HCT116 (cell line): ENCODE measurements around the gene ATP8A1. TPM values are rescaled to one million over a fixed set of nuclear protein-coding genes. Genes with fewer than 3 reads are reported as not detected.

Source experiments
- ATAC-seq: fragments of 200-7000 bp; cut with Tn5 transposase; 2 replicates; pipeline ENCODE4 v1.9.1; 2020; ENCODE audit warnings: mild to moderate bottlenecking, moderate library complexity
- BruUV-seq: library from RNA; stranded (reverse); fragments of 400-500 nt; replicated peaks from 2 replicates; lab custom pipeline; 2021; lab: Mats Ljungman, UMichigan
- CTCF ChIA-PET: fragments of 300-600 bp; sonication (Branson Sonifier 250); formaldehyde crosslinking; loops from one replicate; lab custom pipeline; 2021; ENCODE audit warnings: antibody characterized with exemption; lab: Charles Lee
- POLR2A ChIA-PET: fragments of 300-600, 350-600 bp; sonication (Branson Sonifier 250); formaldehyde crosslinking; loops from one replicate; lab custom pipeline; 2021; ENCODE audit warnings: antibody characterized with exemption; lab: Charles Lee
- RAD21 ChIA-PET, 2 experiments: fragments of 300-600 bp; sonication (Branson Sonifier 250); formaldehyde crosslinking; loops; one replicate each; lab custom pipeline; 2023; ENCODE audit warnings: low total read pairs in 2 of 2; ENCODE audit not compliant: uncharacterized antibody in 2 of 2, unreplicated experiment in 2 of 2, low non-redundant PET in 1 of 2; lab: Charles Lee
- DNase-seq: peaks from one replicate; pipeline ENCODE4 v3.0.0-alpha.2; 2010; ENCODE audit warnings: low read depth, low spot score
- H2AFZ ChIP-seq: fragments of 200-600 bp; shearing (Covaris generic), sonication (generic); 2 replicates; pipeline ENCODE4 v1.6.1; 2017; ENCODE audit warnings: low read depth, mixed run types, mixed read lengths, antibody characterized with exemption, low read length; ENCODE audit not compliant: poor library complexity, severe bottlenecking
- H3K27ac ChIP-seq: 2 replicates; pipeline ENCODE4 v1.5.1; 2012; ENCODE audit warnings: low read depth, low read length
- H3K27me3 ChIP-seq: fragments of 200-600 bp; sonication (generic); 2 replicates; pipeline ENCODE4 v1.6.1; 2016; ENCODE audit warnings: mixed run types, low read length, mixed read lengths; ENCODE audit not compliant: insufficient read depth
- H3K36me3 ChIP-seq, 2 experiments: fragments of 200-500 bp in 1 of 2; fragments of 200-600 bp in 1 of 2; sonication (Bioruptor generic) in 1 of 2; sonication (generic) in 1 of 2; 2 replicates each; pipeline versions ENCODE4 v1.5.1 to v1.6.1; 2014 to 2016; ENCODE audit warnings: low read length in 2 of 2, inconsistent platforms in 1 of 2, mixed read lengths in 1 of 2, mixed run types in 1 of 2; ENCODE audit not compliant: insufficient read depth in 2 of 2, control insufficient read depth in 1 of 2
- H3K4me1 ChIP-seq, 2 experiments: fragments of 200-600 bp in 1 of 2; sonication (generic) in 1 of 2; 2 replicates each; pipeline versions ENCODE4 v1.5.1 to v1.6.1; 2012 to 2017; ENCODE audit warnings: low read length in 2 of 2, inconsistent platforms in 1 of 2, mild to moderate bottlenecking in 1 of 2, mixed read lengths in 1 of 2, mixed run types in 1 of 2, moderate library complexity in 1 of 2; ENCODE audit not compliant: insufficient read depth in 2 of 2, control insufficient read depth in 1 of 2
- H3K4me2 ChIP-seq: fragments of 200-600 bp; sonication (generic); 2 replicates; pipeline ENCODE4 v1.6.1; 2017; ENCODE audit warnings: mixed run types, low read length, mixed read lengths
- H3K4me3 ChIP-seq, 2 experiments: fragments of 200-600 bp in 1 of 2; sonication (generic) in 1 of 2; replicated peaks in 1 of 2; 2 replicates each; pipeline ENCODE4 v1.5.1; 2011 to 2016; ENCODE audit warnings: low read length in 2 of 2, control low read depth in 1 of 2, low read depth in 1 of 2, mild to moderate bottlenecking in 1 of 2, mixed read lengths in 1 of 2, mixed run types in 1 of 2
- H3K79me2 ChIP-seq: fragments of 200-600 bp; sonication (generic); 2 replicates; pipeline ENCODE4 v1.6.1; 2017; ENCODE audit warnings: mild to moderate bottlenecking, mixed run types, low read length, moderate library complexity, mixed read lengths; ENCODE audit not compliant: insufficient read depth
- H3K9ac ChIP-seq: fragments of 200-600 bp; sonication (generic); 2 replicates; pipeline ENCODE4 v1.6.1; 2016; ENCODE audit warnings: low read length, mixed read lengths
- H3K9me2 ChIP-seq: fragments of 200-600 bp; sonication (generic), shearing (Covaris generic); 2 replicates; pipeline ENCODE4 v1.6.1; 2017; ENCODE audit warnings: mixed run types, mild to moderate bottlenecking, moderate library complexity; ENCODE audit not compliant: insufficient read depth
- H3K9me3 ChIP-seq, 2 experiments: fragments of 200-500 bp in 1 of 2; fragments of 200-600 bp in 1 of 2; sonication (Bioruptor generic) in 1 of 2; sonication (generic) in 1 of 2; 2 replicates each; pipeline ENCODE4 v1.6.1; 2014 to 2017; ENCODE audit warnings: low read length in 2 of 2, mixed read lengths in 2 of 2, inconsistent platforms in 1 of 2, low read depth in 1 of 2, mild to moderate bottlenecking in 1 of 2, mixed run types in 1 of 2, moderate library complexity in 1 of 2; ENCODE audit not compliant: control insufficient read depth in 1 of 2, insufficient read depth in 1 of 2
- H4K20me1 ChIP-seq: fragments of 200-600 bp; sonication (generic), shearing (Covaris generic); 2 replicates; pipeline ENCODE4 v1.6.1; 2017; ENCODE audit warnings: mixed run types, mild to moderate bottlenecking, moderate library complexity; ENCODE audit not compliant: insufficient read depth
- ATF3 ChIP-seq: IDR thresholded peaks from 2 replicates; pipeline ENCODE4 v1.6.1; 2012
- CBX3 ChIP-seq: IDR thresholded peaks from 2 replicates; pipeline ENCODE4 v1.6.1; 2012; ENCODE audit warnings: low read depth
- CEBPB ChIP-seq: IDR thresholded peaks from 2 replicates; pipeline ENCODE4 v1.6.1; 2012; ENCODE audit warnings: low read depth
- CTCF ChIP-seq, 3 experiments: fragments of 200-600 bp in 1 of 3; sonication (generic) in 1 of 3; IDR thresholded peaks in 2 of 3; conservative IDR thresholded peaks in 1 of 3; 2 replicates each; pipeline ENCODE4 v1.5.1; 2012 to 2017; ENCODE audit warnings: low read depth in 2 of 3, low read length in 2 of 3, antibody characterized with exemption in 1 of 3, borderline replicate concordance in 1 of 3, control low read depth in 1 of 3, mild to moderate bottlenecking in 1 of 3, mixed read lengths in 1 of 3, mixed run types in 1 of 3, moderate library complexity in 1 of 3; ENCODE audit not compliant: insufficient read depth in 1 of 3
- EGR1 ChIP-seq: IDR thresholded peaks from 2 replicates; pipeline ENCODE4 v1.6.1; 2012; ENCODE audit warnings: low read depth
- ELF1 ChIP-seq: IDR thresholded peaks from 2 replicates; pipeline ENCODE4 v1.6.1; 2012; ENCODE audit warnings: low read depth, borderline replicate concordance
- EZH2 ChIP-seq: fragments of 200-600 bp; sonication (generic); IDR thresholded peaks from 2 replicates; pipeline ENCODE4 v1.6.1; 2017; ENCODE audit warnings: antibody characterized with exemption, mixed run types
- EZH2phosphoT487 ChIP-seq: fragments of 200-600 bp; IDR thresholded peaks from 2 replicates; pipeline ENCODE4 v1.6.1; 2018; ENCODE audit warnings: antibody characterized with exemption, borderline replicate concordance
- POLR2A ChIP-seq: IDR thresholded peaks from 2 replicates; pipeline ENCODE4 v1.7.0; 2011; ENCODE audit warnings: borderline replicate concordance; ENCODE audit not compliant: insufficient read depth, insufficient read length; ENCODE audit errors: extremely low read depth
- POLR2AphosphoS5 ChIP-seq: IDR thresholded peaks from 2 replicates; pipeline ENCODE4 v1.6.1; 2011; ENCODE audit warnings: mild to moderate bottlenecking, low read depth, low read length, moderate library complexity
- RAD21 ChIP-seq: IDR thresholded peaks from 2 replicates; pipeline ENCODE4 v1.6.1; 2012; ENCODE audit warnings: low read depth, mild to moderate bottlenecking
- REST ChIP-seq: IDR thresholded peaks from 2 replicates; pipeline ENCODE4 v1.6.1; 2012; ENCODE audit warnings: low read depth
- SIN3A ChIP-seq: IDR thresholded peaks from 2 replicates; pipeline ENCODE4 v1.6.1; 2012; ENCODE audit warnings: low read depth
- SP1 ChIP-seq: IDR thresholded peaks from 2 replicates; pipeline ENCODE4 v1.6.1; 2012; ENCODE audit warnings: low read depth
- SRF ChIP-seq: IDR thresholded peaks from 2 replicates; pipeline ENCODE4 v1.6.1; 2012; ENCODE audit warnings: low read depth
- ZFX ChIP-seq: fragments of 450-650 bp; IDR thresholded peaks from 2 replicates; pipeline ENCODE4 v1.6.1; 2017
- intact Hi-C: fragments of 100-400 bp; cut with micrococcal nuclease; formaldehyde crosslinking; loops from 2 replicates; pipeline ENCODE4 v1.10.0; 2022
- total RNA-seq: library from RNA; stranded (reverse); gene quantifications from one replicate; pipeline ENCODE4 v1.2.1, GENCODE V29; 2021; ENCODE audit not compliant: unreplicated experiment

The ATP8A1 gene
- total RNA-seq, 1 experiment from 2014 or later = 1.9 TPM

GRCh38 chr4:42480281-42480680 is 176.6 kb downstream of the ATP8A1 start (continued):
- TF ChIP-seq REST = no peak
- TF ChIP-seq CEBPB = no peak

- ChIA-PET POLR2A (no interaction called here), RAD21 (no interaction called here), CTCF (no interaction called here)
- Histone ChIP-seq H4K20me1 (no peaks in the 10 kb centered on the region), H3K9me3 (no peaks in the 10 kb centered on the region), H2AFZ (no peak overlapping the region), H3K4me3 (no peak overlapping the region), H3K4me2 (no peak overlapping the region), H3K27me3 (peaks cover 15% of the 10 kb centered on the region), H3K79me2 (no peaks in the 10 kb centered on the region), H3K27ac (no peak overlapping the region), H3K9ac (no peak overlapping the region), H3K4me1 (no peaks in the 10 kb centered on the region), H3K9me2 (no peaks in the 10 kb centered on the region), H3K36me3 (no peaks in the 10 kb centered on the region)
- BruUV-seq = no TSS peak
- TF ChIP-seq SIN3A = no peak
- TF ChIP-seq SP1 = no peak
- TF ChIP-seq POLR2A = no peak
- no peak for TF ChIP-seq EZH2
- TF ChIP-seq ELF1 = no peak
- TF ChIP-seq REST = no peak
- no peak for TF ChIP-seq ATF3
- no peak for TF ChIP-seq RAD21
- no peak for TF ChIP-seq POLR2AphosphoS5
- TF ChIP-seq EGR1 = no peak
- no peak for TF ChIP-seq SRF
- TF ChIP-seq CTCF (IDR thresholded peaks at IDR 0.05 in 2 of 3, conservative IDR thresholded peaks at IDR 0.05 in 1 of 3; ENCODE audit: borderline replicate concordance in 1 of 3, insufficient read depth in 1 of 3, low read depth in 2 of 3, low read length in 2 of 3) = no peak
- TF ChIP-seq ZFX = no peak
- TF ChIP-seq EZH2phosphoT487 = no peak
- no peak for TF ChIP-seq CBX3
- no peak for TF ChIP-seq CEBPB
- intact Hi-C loops = no loop called here
- no peak for DNase-seq
- no peak for ATAC-seq
These were observed 178.0 kb downstream of the ATP8A1 start for GRCh38 chr4:42478946-42479345.
